Measurements from ENCODE around the gene EIF3D.

Gene EIF3D

DNA sequence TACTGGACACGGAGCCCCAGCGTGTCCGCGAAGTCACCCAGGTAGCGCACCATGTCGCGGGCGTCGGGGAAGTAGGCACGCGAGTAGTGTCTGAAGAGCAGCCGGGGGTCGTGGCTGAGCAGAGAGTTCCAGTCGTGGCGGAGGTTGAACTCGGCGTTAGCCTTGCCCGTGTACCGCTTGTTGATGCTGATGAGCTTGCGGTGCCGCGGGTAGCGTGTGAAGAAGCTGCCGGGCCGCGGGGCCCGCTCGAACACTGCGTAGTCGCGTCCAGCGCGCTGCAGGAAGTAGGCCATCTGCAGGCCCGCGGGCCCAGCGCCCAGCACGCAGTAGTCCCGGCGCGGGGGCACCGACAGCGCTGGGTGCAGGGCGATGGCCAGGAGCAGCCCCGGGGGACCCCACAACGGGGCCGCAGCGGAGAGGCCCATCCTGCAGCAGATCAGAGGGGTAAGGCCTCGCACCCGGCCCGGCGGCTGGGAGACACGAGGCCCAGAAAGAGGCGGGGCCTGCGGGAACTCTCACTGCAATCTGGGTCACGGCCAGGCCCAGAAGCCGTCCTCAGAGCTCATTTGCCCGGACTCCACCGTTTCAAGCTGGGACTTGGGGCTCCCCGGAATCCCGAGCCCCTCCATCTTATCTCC is 22.8 kb downstream of the EIF3D start:
- no peak for FAIRE-seq

DNA sequence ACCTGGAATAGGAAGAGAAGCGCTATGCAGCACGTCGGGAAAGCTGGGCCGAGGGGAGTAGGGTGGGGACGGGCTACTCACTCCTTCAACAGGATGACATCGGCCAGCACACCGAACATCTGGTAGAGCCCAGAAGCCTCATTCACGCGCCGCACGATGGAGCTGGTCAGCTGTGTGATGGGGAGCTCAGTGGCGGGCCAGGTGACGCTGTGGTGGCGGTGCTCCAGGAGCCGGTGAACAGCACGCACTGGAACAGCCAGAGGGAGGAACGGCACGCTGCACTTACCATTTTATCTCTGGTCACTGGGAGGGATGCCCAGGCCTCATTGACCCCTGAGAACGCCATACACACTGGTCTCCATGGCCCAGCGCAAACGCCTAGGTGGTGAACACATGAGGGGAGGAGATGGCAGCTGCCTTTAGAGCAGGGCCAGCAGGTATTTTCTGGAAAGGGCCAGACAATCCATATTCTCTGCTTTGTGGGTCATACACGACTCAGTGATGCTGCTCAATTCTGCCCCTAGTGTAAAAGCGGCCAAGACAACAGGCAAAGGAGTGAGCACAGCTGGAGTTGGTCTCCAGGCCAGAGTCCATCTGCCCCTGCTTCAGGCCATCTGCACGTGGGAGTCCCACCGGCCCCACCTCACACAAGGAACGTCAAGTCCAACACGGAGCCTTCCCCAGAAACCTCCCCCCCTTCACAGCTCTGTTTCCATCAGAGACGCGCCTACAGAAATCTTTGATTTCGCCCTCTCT is 30.9 kb downstream of the EIF3D start:
- FAIRE-seq: no peak

DNA sequence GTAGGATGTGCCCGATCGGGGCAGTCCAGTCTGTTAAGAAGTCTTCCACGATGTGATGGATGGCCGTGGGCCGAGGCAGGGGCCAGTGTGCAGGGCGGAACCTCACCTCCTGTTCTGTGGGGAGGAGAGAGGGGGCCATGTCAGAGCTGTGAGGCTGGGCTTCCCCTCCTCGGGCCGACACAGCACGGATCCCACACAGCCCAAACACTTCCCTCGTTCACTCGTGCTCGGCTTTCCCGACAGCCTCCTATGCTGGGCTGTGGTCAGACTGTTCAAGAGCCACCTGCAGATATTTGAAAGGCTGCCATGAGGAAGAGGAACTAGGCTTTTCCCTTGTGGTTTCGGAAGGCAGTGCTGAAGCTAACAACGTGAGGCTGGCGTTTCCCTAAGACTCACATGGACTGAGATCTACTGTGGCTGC is 35.3 kb downstream of the EIF3D start:
- FAIRE-seq: no peak

DNA sequence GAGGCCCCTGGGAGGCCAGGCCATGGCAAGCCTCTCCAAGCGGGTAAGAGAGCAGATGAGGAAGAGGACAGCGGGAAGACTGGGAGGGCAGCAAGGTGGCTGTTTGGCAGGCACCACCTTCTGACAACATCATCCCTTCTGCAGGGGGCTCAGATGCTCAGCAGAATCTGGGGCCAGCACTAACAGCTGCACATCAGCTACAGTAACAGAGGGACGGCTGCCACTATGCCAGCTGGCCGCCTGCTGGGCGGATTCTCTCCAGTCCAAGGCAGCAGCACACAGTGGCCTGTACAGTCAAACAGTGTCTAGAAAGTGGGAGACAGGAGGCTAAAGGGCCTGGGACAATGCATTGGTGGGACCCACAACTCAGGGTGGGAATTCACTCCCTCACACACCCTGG is 36.9 kb downstream of the EIF3D start:
- no peak for FAIRE-seq

DNA sequence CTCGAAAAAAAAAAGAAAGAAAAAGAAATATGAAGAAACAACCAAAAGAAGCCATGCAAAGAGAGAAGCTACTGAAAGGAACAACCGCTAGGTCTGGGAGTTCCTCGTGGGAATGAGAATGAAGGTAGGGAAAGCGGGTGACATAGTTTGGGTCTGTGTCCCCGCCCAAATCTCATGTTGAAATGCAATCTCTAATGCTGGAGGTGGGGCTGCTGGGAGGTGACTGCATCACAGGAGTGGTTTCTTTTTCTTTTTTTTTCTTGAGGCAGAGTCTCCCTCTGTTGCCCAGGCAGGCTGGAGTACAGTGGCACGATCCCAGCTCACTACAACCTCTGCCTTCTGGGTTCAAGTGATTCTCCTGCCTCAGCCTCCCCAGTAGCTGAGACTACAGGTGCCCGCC is 37.8 kb downstream of the EIF3D start:
- FAIRE-seq: no peak

DNA sequence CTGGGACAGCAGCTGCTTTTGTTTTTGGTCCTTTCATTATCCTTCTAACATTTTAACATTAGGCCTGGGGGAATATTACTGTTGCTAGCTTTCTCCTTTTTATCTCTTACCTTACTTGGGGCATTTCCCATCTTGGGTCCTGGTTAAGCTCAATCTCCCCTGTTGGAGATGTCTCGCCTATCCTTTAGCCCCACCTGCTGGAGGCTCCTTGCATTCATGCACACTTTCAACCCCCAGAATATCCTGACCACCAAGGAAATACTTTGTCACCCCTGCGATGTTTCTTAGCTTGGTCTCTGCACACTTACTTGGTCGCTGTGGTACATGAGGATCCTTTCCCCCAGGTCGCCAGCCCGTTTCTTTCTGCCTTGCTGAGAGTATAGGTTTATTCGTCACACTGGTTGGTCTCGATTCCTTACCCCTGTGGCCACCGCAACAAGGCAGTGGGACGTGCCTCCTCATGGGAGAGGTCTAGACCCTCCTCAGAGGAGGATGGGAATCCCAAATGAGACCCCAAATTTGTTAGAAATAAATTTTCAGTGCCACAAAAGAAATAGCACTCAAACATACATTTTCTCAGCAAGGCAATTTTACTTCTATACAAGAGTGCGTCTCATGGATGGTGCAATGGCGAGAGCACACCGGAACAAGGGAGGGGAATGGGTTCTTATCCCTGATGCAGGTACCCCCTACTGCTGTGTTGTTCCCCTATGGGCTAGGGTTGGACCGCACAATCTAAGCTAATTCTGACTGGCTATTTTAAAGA is 42.2 kb downstream of the EIF3D start:
- no peak for FAIRE-seq

DNA sequence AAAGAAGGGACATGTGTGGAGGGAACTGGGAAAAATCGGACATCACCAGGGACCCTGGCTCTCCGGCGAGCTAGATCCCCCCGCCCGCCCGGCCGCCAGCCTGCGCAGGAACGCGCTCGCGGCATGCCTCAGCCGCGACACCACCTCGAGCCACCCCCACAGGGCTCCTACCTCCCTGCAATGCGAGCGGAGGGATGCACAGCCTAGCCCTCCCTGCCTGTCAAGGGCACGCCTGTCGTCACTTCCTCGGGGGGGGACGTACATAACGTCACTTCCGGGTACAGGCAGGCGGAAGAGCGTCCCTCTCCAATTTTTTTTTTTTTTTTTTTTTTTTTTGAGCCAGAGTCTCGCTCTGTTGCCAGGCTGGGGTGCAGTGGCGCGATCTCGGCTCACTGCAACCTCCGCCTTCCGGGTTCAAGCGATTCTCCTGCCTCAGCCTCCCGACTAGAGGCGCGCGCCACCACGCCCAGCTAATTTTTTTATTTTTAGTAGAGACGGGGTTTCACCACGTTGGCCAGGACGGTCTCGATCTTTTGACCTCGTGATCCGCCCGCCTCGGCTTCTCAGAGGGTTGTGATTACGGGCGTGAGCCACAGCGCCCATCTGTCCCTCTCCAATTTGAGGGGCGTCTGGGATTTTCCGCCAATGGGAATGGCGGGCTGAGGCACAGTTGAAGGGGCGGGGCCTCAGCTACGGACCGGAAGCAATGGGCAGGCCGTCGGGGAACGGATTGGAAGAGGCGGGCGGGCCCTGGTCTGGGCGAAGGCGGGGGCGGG is 47.4 kb downstream of the EIF3D start, which contains the start of gene TXN2:
TXN2 (minus strand) TSS at position 248 of the 776 bp plus-strand sequence. CDS start 803 bp downstream, outside the sequence.
- peak; percentile 43 for FAIRE-seq

DNA sequence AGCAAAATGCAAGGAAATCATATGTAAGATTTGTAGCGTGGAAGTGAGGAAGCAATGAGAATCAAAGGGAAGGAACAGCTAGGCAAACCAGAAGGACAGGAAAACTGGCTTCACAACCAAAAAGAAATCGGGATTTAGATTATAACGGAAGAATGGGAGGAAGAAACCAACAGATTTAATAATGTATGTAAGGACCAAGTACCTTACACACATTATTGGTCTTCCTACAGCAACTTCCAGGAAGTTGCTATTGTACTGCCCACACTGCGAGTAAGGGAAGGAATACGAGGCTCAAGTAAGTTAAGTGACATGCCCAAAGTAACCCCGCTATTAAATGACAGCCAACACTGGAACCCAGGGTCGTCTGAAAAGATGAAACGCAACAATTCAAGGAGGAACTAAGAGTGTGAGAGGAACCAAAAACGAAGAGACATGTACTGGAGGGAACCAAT is 48.0 kb downstream of the EIF3D start:
- FAIRE-seq: no peak

DNA sequence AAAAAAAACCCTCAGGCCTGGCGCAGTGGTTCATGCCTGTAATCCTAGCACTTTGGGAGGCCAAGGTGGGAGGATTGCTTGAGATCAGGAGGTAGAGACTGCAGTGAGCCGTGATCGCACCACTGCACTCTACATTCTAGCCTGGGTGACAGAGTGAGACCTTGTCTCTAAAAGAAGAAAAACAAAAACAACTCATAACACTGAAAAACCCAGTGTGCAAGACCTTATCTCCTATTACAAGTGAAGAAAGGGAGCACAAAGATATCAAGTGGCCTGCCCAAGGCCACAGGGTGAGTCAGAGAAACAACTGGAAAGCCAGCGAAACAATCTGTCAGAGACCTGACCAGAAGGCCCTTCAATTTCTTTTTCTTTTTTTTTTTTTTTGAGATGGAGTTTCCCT is 50.0 kb downstream of the EIF3D start:
- no peak for FAIRE-seq

DNA sequence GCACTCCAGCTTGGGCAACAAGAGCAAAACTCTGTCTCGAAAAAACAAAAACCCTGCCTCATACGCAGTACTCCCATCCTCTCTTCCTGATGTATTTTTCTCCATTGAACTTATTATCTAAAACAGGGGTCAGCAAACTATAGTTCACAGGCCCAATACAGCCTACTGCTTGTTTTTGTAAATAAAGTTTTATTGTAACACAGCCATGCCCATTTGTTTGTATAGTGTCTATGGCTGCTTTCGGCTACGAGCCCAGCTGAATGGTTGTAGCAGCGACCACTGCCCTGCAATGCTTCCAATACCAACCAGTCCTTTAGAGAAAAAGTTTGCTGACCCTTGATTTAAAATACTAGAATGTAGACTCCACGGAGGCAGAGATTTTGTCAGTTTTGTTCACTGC is 53.6 kb downstream of the EIF3D start:
- FAIRE-seq: no peak

DNA sequence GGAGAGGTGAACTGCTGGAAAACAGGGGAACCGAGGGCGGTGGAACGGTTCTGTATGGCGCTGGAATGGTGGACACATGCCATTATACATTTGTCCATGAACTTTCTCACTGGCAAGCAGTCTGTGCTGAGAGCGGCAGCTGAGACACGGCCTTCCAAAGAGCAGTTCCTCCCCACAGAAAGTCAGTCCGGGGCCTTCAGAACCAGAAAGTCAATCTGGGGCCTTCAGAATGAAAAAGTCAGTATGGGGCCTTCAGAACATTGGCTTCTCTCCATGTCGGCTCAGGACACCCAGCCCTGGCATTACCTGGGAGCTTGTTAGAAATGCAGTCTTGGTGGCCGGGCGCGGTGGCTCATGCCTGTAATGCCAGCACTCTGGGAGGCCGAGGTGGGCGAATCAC is 56.3 kb downstream of the EIF3D start:
- no peak for FAIRE-seq

DNA sequence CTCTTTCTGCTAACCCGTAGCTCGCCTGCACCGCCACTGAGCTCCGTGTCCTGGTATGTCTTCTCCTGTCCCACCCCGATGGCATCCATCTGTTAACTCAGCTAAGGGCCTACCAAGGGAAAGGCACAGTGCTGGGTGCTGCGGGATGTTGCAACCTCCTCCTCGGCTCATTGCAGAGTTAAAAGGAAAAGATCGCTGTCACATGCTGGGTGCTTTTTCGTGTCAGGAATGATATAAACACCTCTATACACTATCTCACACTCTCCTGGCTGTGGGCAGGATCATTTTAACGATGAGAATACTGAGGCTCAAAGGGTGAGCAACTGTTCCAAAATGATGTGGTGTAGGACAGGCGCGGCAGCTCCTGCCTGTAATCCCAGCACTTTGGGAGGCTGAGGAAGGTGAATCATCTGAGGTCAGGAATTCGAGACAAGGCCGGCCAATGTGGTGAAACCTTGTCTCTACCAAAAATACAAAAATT is 57.6 kb downstream of the EIF3D start:
- no peak for FAIRE-seq

DNA sequence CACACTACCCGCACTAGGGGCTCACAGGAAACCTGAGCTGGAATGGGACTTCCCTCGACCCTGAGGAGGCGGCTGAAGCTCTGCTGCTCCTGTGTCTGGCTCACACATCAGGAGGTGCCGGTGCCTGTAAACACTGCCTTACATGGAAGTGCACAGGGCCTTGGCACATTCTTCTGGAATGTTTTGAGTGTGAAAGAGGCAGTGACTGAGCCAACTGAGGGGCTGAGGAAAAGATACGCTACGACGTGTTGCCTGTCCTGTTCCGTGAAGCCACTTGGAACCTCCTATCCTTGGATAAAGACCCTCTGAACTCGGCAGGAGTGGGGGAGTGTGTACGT is 58.0 kb downstream of the EIF3D start:
- no peak for FAIRE-seq

DNA sequence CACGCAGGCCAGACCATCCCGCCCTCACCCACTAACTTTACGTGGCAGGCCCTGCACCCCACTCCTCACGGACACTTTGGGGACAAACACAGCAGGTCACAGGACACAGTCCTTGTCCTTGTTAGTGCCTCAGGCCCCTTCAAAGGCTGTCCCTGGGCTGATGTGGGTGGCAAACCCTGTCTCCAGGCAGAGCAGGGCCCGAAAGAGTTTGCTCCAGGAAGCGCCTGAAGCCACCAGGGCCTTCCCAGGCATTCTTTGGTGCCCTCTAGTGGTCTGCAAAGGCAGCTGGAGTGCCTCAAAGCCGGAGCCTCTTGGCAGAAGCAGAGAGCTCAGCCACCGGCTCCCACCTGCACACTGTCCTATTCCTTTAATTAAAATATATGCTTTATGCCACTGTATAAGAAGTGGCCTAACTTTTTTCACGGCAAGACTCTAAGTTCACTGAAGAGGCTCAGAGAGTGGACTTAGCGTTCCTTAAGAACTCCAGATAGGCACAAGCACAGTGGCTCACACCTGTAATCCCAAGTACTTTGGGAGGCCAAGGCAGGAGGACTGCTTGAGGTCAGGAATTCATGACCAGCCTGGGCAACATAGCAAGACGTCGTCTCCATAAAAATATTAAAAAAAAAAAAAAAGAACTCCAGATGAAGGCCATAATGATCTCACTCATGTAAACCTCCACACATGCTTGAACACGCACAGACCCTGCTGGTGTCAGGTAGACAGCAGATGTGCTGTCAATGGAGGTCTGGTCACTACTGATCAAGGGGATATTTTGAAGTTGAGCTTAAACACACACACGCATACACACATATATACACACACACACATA is 58.6 kb downstream of the EIF3D start:
- FAIRE-seq: no peak

DNA sequence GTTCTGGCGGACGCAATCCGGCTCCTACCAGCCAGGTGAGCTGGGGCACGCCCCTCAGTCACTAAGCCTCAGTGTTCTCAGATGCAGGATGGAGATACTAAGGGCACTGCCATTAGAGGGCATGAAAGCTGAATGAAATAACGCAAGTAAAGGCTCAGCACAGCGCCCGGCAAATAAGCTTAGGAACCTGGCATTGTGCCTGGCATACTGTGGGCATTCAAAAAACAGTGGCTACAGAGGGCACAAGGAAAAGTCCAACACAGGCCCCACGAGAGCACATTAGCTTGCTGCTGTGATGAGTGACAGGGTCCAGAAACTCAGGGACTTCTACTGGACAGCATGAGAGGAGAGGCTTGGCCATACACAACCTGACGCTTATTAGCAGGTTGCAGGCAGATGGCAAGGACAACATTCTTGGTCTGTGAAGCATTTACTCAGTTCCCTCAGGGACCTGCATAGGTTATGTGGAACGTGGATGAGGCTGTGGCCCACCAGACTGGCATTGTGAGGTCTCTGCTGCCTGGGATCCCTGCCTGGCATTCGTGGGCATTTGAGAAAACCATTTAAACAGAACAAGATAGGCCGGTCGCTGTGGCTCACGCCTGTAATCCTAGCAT is 59.8 kb downstream of the EIF3D start:
- FAIRE-seq: no peak

DNA sequence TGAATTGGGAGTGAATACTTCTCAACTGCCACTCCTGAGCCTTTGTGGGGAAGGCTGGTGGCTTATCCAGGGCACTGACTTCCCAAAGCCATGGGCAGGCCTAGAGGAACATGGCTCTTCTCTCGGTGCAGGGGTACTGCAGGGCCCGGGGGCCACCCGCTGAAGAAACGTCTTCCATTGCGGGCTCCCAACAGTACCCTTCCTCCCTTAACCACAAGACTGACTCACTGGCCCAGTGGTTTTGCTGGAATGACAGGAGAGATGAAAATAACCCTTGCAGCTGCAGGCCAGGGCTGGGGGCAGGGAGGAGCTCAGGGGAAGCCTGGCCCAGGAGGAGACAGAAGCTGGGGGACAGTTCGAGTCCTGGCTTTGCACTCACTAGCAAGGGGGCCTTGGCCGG is 61.0 kb downstream of the EIF3D start:
- no peak for FAIRE-seq

DNA sequence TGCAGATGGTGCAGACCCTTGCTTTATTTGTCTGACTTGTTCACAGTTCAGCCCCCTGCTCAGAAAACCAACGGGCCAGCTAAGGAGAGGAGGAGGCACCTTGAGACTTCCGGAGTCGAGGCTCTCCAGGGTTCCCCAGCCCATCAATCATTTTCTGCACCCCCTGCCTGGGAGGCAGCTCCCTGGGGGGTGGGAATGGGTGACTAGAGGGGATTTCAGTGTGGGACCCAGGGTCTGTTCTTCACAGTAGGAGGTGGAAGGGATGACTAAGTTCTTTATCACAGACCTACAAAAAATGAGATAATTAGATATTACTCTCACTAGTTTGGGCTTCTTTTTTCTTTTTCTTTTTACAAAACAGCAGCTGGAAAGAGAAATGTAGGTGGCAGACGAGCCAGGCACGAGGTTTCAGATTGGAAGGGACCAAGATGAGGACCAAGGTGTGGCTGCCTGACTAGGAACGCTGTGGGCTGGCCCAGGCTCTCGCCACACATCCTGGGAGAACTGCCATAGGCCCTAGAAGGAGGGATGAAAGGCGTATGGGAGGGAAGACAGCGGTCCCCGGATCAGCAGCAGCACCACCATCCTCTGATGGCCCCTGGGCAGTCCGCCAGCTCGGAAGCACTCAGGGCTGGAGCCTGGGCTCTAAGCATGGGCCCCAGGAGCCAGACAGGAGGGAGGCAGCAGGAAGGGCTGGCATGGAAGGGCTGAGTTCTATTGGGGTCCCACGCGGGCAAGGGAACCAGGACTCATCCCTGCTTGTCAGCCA is 61.7 kb downstream of the EIF3D start:
- FAIRE-seq: no peak

DNA sequence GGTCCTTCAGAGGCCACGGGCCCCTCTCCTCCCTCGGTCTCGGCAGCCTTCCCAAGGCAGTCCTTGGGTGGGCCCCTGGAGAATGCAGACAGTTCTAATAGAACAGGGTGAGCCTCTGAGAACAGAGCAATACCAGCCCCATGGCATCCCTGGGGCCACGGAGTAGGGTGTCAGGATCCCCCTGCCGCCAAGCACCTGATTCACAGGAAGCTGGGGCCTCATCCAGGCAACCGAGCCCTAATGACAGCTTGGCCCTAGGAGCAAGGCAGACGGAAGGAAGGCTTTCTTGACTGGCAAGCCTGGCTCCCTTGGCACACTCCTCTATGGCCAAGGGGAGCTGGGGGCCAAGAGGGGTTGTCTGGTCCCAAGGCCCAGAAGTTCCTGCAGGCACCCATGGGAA is 62.7 kb downstream of the EIF3D start:
- no peak for FAIRE-seq

DNA sequence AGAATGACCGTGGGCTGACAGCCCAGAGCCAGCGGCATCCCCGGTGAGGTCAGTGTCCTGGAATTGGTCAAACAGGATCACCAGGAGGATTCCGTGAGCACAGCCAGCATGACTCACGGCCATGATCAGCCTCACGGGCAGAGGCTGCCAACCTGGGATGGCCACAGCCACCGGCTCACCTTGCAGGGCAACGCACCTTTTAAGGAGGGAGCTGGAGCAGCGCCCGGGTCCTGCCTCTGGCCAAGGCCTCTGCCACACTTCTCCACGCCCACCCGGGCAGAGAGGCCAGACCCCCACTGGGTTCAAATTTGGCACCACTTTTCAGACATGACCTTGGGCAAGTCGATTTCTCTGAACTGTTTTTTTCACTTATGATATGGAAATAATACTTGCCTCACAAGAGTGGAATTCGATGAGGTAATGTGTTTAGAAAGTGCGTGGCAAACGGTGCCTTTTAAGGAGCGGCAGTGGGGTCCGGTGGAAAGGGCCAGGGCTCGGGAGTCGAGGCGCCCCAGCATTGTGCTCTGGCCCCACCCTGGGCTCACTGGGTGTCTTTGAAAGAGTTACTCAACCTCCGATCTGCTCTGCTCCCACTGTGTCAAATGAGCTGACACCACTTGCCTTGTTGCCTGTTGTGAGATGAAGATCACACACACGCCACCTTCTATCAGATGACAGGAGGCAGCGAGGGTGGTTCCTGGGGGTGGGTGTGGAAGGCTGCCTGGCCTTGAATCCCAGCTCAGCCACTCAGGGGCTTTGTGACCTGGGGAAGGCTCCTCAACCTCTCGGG is 63.5 kb downstream of the EIF3D start:
- FAIRE-seq: no peak

DNA sequence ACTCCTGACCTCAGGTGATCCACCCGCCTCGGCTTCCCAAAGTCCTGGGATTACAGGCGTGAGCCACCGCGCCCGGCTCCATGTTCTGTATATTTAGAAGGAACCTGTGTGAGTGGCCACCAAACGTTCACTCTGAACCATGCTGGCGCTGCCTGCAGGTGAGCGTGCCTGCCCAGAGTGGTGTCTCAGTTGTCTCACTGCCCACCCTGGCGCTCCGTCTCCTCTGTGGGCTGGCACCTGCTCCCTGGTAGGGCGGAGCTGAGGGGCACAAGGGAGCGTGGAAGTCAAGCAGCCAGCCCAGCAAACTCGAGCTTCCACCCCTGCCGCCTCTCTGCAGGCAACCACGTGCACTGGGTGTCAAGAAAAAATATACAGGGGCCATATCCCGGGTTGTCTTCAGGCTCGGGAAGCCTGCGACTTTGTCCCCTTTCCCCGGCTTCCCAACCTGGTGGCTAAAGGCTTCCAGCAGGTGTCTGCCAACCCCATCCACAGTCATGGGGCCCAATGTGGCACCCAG is 64.2 kb downstream of the EIF3D start:
- no peak for FAIRE-seq

Measured in TTC549 (cell line).